Regular cardiac myocyte (primary cell): ENCODE data around the gene TSPY2. TPM values are rescaled to one million over a fixed set of nuclear protein-coding genes. Genes with fewer than 3 reads are reported as not detected.

ENCODE experiments used
- total RNA-seq: library from RNA; depleted of rRNA; stranded (reverse); fragments of >200 nt; gene quantifications from 2 replicates; pipeline ENCODE4 v1.2.3, GENCODE V29; 2014

The TSPY2 gene
- not detected in 2 replicates for total RNA-seq

GRCh38 chrY:6245923-6246322 is at the start of gene TSPY2:
TSS of gene TSPY2 (plus strand) at chrY:6246223. CDS start at chrY:6246269, 46 bp downstream.

